Activated gamma-delta T cell treated with anti-CD3 and anti-CD28 coated beads, Interleukin-2, amount 50 U/mL, for 16 hours (primary cell): ENCODE data around the gene CSNK1A1.
"Not testable (repeated sequence)": the region's sequence is repeated elsewhere in the genome, so short reads cannot be mapped to it uniquely, and the experiment has no call there.

Experiments
- DNase-seq: peaks from one replicate; pipeline ENCODE4 v3.0.0-alpha.2; 2020; ENCODE audit warnings: low read depth

Gene CSNK1A1

GRCh38 chr5:149490599-149491485, 60.4 kb downstream of the CSNK1A1 start:
- no peak for DNase-seq

- DNase-seq = no peak
Measured at GRCh38 chr5:149489605-149490037, 61.6 kb downstream of the CSNK1A1 start.

- no peak for DNase-seq
Measured at GRCh38 chr5:149488645-149489306, 62.5 kb downstream of the CSNK1A1 start.

GRCh38 chr5:149487672-149488071, 63.6 kb downstream of the CSNK1A1 start:
- no peak for DNase-seq

- DNase-seq = no peak
Measured at GRCh38 chr5:149486726-149487635, 64.3 kb downstream of the CSNK1A1 start.

- DNase-seq = no peak
Measured at GRCh38 chr5:149485655-149486615, 65.3 kb downstream of the CSNK1A1 start.

- DNase-seq = no peak
Measured at GRCh38 chr5:149481485-149481884, 69.8 kb downstream of the CSNK1A1 start.

GRCh38 chr5:149478761-149479160, 72.5 kb downstream of the CSNK1A1 start:
- DNase-seq = no peak

- no peak for DNase-seq
Measured at GRCh38 chr5:149475777-149476176, 75.5 kb downstream of the CSNK1A1 start.

- DNase-seq = no peak
Measured at GRCh38 chr5:149474198-149474597, 77.0 kb downstream of the CSNK1A1 start.

- DNase-seq = no peak
Measured at GRCh38 chr5:149473441-149473840, 77.8 kb downstream of the CSNK1A1 start.

GRCh38 chr5:149472399-149472798, 78.8 kb downstream of the CSNK1A1 start:
- no peak for DNase-seq

GRCh38 chr5:149471406-149472183, 79.6 kb downstream of the CSNK1A1 start:
- DNase-seq = no peak

- no peak for DNase-seq
Measured at GRCh38 chr5:149470942-149471341, 80.3 kb downstream of the CSNK1A1 start.

- no peak for DNase-seq
Measured at GRCh38 chr5:149466457-149466972, 84.7 kb downstream of the CSNK1A1 start.

GRCh38 chr5:149464796-149465489, 86.3 kb downstream of the CSNK1A1 start:
- no peak for DNase-seq

- DNase-seq = not testable (repeated sequence)
Measured at GRCh38 chr5:149461907-149462306, 89.3 kb downstream of the CSNK1A1 start.

GRCh38 chr5:149459891-149460290, 91.3 kb downstream of the CSNK1A1 start:
- no peak for DNase-seq

- no peak for DNase-seq
Measured at GRCh38 chr5:149457393-149457763, 93.9 kb downstream of the CSNK1A1 start.
